ENCODE data around the gene RDX.
"Not testable (repeated sequence)": the region's sequence is repeated elsewhere in the genome, so short reads cannot be mapped to it uniquely, and the experiment has no call there.

- not testable (repeated sequence) for TF ChIP-seq EZH2phosphoT487 (IDR thresholded peaks at IDR 0.05; ENCODE audit: borderline replicate concordance, low read length)
- TF ChIP-seq, protein P1, sequence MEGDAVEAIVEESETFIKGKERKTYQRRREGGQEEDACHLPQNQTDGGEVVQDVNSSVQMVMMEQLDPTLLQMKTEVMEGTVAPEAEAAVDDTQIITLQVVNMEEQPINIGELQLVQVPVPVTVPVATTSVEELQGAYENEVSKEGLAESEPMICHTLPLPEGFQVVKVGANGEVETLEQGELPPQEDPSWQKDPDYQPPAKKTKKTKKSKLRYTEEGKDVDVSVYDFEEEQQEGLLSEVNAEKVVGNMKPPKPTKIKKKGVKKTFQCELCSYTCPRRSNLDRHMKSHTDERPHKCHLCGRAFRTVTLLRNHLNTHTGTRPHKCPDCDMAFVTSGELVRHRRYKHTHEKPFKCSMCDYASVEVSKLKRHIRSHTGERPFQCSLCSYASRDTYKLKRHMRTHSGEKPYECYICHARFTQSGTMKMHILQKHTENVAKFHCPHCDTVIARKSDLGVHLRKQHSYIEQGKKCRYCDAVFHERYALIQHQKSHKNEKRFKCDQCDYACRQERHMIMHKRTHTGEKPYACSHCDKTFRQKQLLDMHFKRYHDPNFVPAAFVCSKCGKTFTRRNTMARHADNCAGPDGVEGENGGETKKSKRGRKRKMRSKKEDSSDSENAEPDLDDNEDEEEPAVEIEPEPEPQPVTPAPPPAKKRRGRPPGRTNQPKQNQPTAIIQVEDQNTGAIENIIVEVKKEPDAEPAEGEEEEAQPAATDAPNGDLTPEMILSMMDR (IDR thresholded peaks at IDR 0.05; ENCODE audit: low read depth, low read length, poor library complexity, severe bottlenecking) = not testable (repeated sequence)
Observed at GRCh38 chr11:110208678-110209312, 87.6 kb downstream of the RDX start.

All from DOHH2 (cell line).